Kidney (tissue), 14 donors: ENCODE measurements around the gene GALNT9. TPM values are rescaled to one million over a fixed set of nuclear protein-coding genes. Genes with fewer than 3 reads are reported as not detected.

Experiments
- DNase-seq, 5 donors: peaks; one replicate each; pipeline ENCODE4 v3.0.0-alpha.2; 2013 to 2020
- FAIRE-seq: peaks from 2 replicates; lab custom pipeline; 2012; peaks lifted over from hg19 to GRCh38; lab: Jason Lieb, UNC
- H3K27ac ChIP-seq, 2 donors: one replicate each; pipeline ENCODE4 v1.7.0; 2013; ENCODE audit warnings: low read depth in 2 of 2, low read length in 2 of 2, inconsistent platforms in 1 of 2
- H3K27me3 ChIP-seq: one replicate; pipeline ENCODE4 v1.7.1; 2013; ENCODE audit warnings: low read length, inconsistent platforms; ENCODE audit not compliant: control insufficient read depth, insufficient read depth
- H3K36me3 ChIP-seq, 3 donors: one replicate each; pipeline versions ENCODE4 v1.7.0 to v1.7.1; 2013; ENCODE audit warnings: low read length in 3 of 3, control low read depth in 1 of 3, inconsistent platforms in 1 of 3; ENCODE audit not compliant: insufficient read depth in 3 of 3, control insufficient read depth in 2 of 3
- H3K4me1 ChIP-seq, 3 donors: one replicate each; pipeline versions ENCODE4 v1.7.0 to v1.7.1; 2013; ENCODE audit warnings: low read length in 3 of 3, inconsistent platforms in 1 of 3, low read depth in 1 of 3; ENCODE audit not compliant: control insufficient read depth in 2 of 3, insufficient read depth in 2 of 3
- H3K4me3 ChIP-seq, 3 donors: one replicate each; pipeline versions ENCODE4 v1.7.0 to v1.8.1; 2013; ENCODE audit warnings: low read length in 3 of 3, control low read depth in 1 of 3, inconsistent platforms in 1 of 3
- H3K9ac ChIP-seq, 3 donors: one replicate each; pipeline versions ENCODE4 v1.7.0 to v1.7.1; 2013; ENCODE audit warnings: low read length in 3 of 3, control low read depth in 1 of 3, inconsistent platforms in 1 of 3
- H3K9me3 ChIP-seq, 3 donors: one replicate each; pipeline versions ENCODE4 v1.7.0 to v1.7.1; 2013; ENCODE audit warnings: low read length in 3 of 3, control low read depth in 1 of 3, inconsistent platforms in 1 of 3; ENCODE audit not compliant: control insufficient read depth in 2 of 3, insufficient read depth in 1 of 3
- intact Hi-C: fragments of 100-400 bp; cut with DNase I; formaldehyde crosslinking; loops from one replicate; pipeline ENCODE4 v1.11.1; 2022
- polyA plus RNA-seq: library from polyadenylated mRNA; stranded (reverse); fragments of 350-450 nt; fragmentation: Illumina TruSeq; extraction: RNeasy Lipid Tissue Mini Kit (QIAGEN cat#74804); gene quantifications from one replicate; pipeline ENCODE4 v1.2.3, GENCODE V29; 2014; ENCODE audit warnings: low read depth, low replicate concordance; ENCODE audit not compliant: insufficient read depth
- total RNA-seq: library from RNA; stranded (reverse); fragmentation: NEBNext Ultra II Directional; extraction: Animal tissue kit (Norgen Biotek cat#: 25700); gene quantifications from one replicate; pipeline ENCODE4 v1.2.1, GENCODE V29; 2021
- TF ChIP-seq, protein P1 (sequence below): IDR thresholded peaks from 3 replicates; pipeline ENCODE4 v1.5.1; 2012; ENCODE audit warnings: mild to moderate bottlenecking, moderate library complexity, borderline replicate concordance; ENCODE audit not compliant: insufficient read depth; ENCODE audit errors: extremely low read depth
- donor health status: control.
- donor health status: control.
- donor health status: control.
- donor health status: control.
- donor health status: control.
- donor health status: DM: yes; HTN: yes; CAD: no.
- donor health status: Normal renal cell carcinoma (clear cell type).

The GALNT9 gene
- total and polyA plus RNA-seq, 2 donors from 2014 or later = 4.8 to 20.7 TPM

DNA sequence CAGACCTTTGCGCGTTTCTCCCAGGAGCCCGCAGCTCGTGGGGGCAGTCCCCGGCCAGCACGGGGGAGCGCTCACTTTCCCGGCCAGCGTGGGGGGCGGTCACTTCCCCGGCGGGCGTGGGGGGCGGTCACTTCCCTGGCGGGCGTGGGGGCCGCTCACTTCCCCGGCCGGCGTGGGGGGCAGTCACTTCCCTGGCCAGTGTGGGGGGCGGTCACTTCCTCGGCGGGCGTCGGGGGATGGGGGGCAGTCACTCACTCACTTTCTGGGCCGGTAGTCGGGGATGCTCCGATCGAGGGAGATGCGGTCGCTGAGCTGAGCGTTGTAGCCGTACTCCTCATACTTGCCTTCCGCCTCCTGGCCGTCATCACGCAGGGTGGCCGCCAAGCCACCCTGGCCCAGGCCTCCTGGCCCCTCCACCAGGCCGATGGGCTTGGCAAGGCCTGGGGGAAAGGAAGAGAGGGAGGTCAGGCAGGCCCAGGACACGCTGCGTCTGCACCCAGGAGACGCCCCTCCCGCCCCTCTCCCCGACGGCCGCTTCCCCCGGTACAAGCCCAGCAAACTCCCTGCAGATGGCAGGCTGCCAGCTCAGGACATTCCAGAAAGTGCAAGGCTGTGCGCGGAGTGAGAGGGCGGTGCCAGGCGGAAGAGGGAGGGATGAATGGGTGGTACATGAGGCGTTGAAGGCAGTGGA lies 43.3 kb downstream of the GALNT9 start:
- no peak for FAIRE-seq
- DNase-seq = peak; percentile 94 to 98 (median 96)
- intact Hi-C loops = no loop called here
- Histone ChIP-seq H3K4me3 (peak overlapping the region; percentile 16 to 41 (median 32)), H3K27me3 (no peaks in the 10 kb centered on the region), H3K36me3 (no peaks in the 10 kb centered on the region), H3K9ac (peak overlapping the region in 1 of 3 donors; percentile 55), H3K4me1 (peaks cover 2 to 43% (median 19%) of the 10 kb centered on the region in 3 donors), H3K9me3 (no peaks in the 10 kb centered on the region), H3K27ac (peak overlapping the region; percentile 47 to 77)
- TF ChIP-seq, protein P1, sequence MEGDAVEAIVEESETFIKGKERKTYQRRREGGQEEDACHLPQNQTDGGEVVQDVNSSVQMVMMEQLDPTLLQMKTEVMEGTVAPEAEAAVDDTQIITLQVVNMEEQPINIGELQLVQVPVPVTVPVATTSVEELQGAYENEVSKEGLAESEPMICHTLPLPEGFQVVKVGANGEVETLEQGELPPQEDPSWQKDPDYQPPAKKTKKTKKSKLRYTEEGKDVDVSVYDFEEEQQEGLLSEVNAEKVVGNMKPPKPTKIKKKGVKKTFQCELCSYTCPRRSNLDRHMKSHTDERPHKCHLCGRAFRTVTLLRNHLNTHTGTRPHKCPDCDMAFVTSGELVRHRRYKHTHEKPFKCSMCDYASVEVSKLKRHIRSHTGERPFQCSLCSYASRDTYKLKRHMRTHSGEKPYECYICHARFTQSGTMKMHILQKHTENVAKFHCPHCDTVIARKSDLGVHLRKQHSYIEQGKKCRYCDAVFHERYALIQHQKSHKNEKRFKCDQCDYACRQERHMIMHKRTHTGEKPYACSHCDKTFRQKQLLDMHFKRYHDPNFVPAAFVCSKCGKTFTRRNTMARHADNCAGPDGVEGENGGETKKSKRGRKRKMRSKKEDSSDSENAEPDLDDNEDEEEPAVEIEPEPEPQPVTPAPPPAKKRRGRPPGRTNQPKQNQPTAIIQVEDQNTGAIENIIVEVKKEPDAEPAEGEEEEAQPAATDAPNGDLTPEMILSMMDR = no peak

DNA sequence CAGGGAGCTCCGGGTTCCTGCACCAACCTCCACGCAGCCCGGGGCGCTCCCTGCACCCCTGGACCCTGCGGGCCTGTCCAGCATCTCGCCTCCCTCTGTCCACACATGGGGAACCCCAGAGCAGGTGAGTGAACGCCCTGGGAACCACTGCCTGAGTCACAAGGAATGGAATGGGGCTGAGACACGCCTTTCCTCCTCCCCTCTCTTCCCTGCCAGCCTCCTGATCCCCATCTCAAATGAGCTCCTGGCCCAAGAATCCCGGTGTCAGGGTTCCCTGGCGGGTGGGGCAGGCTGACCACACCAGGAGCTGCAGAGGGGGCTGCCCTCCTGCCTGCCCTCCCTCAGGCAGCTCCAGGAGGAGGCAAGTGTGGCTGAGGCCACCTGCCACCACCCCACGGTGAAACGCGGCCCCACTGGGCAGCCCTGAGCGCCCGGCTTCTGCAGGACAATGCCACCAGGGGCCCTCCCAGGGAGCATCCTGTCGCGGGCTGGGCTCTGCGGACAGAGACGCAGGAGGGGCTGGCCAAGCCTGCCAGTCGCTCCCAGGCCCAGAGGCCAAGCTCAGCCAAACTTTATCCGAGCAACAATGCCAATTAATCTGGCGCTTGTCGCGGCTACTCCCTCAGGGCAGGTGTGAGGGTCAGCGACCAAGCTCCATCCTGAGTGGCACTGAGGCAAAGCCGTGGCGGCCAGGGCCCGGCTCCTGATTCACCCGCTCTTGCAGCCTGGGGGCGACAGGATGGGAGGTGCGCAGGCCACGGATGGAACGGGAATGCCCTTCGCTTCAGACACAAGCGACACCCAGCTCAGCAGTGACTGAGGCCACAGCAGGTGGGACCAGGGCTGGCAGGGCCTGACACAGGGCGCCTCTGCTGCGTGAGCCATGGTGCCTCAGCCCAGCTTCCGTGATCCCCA lies 44.3 kb downstream of the GALNT9 start:
- peak overlapping the region in 1 of 3 donors; percentile 41 for H3K4me3 ChIP-seq
- TF ChIP-seq, protein P1 = no peak
- intact Hi-C loops = no loop called here
- H3K36me3 ChIP-seq = no peaks in the 10 kb centered on the region
- peak overlapping the region; percentile 63 to 77 for H3K27ac ChIP-seq
- peaks cover 2 to 43% (median 19%) of the 10 kb centered on the region in 3 donors for H3K4me1 ChIP-seq
- peak overlapping the region in 1 of 3 donors; percentile 46 for H3K9ac ChIP-seq
- no peak for FAIRE-seq
- peak in 3 of 5 donors; percentile 40 to 82 (median 52) for DNase-seq
- no peaks in the 10 kb centered on the region for H3K27me3 ChIP-seq
- H3K9me3 ChIP-seq = no peaks in the 10 kb centered on the region

DNA sequence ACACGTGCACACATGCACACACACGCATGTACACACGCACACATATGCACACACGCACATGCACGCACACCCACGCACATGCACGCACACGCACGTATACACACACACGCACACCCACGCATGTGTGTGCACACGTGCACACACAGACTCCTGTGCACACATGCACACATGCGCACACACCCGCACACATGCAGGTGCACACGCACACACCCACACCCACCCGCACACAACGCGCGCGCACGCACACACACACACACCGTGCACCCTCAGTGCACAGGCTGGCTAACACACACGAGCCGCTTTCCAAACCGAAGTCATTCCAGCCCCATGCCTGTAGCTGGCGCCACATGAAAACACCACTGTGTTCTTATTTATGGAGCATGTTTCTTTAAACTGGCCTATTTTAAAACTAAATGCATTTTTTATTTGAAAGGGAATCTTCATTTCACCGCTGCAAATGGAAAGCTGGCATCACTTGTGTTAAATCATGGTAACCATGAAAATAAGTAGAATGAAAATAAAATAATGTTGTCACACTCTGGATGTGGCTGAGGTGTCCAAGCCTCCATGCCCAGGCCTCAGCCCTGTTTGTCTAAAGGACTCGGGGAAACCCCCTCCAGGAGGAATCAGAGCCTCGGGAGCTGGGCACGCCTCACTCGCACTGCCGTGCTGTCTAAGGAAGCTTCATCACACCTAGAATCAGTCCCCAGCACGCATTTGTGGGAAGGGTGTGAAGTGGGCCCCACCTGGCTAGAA lies 45.1 kb downstream of the GALNT9 start:
- TF ChIP-seq, protein P1 = no peak
- H3K4me3 ChIP-seq = peak overlapping the region in 1 of 3 donors; percentile 59
- peaks cover 2 to 36% (median 14%) of the 10 kb centered on the region in 3 donors for H3K4me1 ChIP-seq
- no peaks in the 10 kb centered on the region for H3K36me3 ChIP-seq
- peak in 3 of 5 donors; percentile 56 to 72 (median 71) for DNase-seq
- H3K27me3 ChIP-seq = no peaks in the 10 kb centered on the region
- H3K27ac ChIP-seq = peak overlapping the region; percentile 77 to 88
- no peaks in the 10 kb centered on the region for H3K9me3 ChIP-seq
- FAIRE-seq = no peak
- intact Hi-C loops = no loop called here
- peak overlapping the region in 1 of 3 donors; percentile 67 for H3K9ac ChIP-seq
